DMS 273 (cell line): Measurements from ENCODE around the gene RAD51AP2.
A peak's percentile ranks its signal among the peaks of the same experiment; 100 is the strongest.
"Not testable (repeated sequence)": the region's sequence is repeated elsewhere in the genome, so short reads cannot be mapped to it uniquely, and the experiment has no call there.

Experiments used
- DNase-seq: peaks from one replicate; lab custom pipeline; 2025; ENCODE audit not compliant: unreplicated experiment; lab: John Stamatoyannopoulos, UW

RAD51AP2 gene

GRCh38 chr2:17538022-17538843, 20.0 kb upstream of the RAD51AP2 start:
- DNase-seq: no peak

GRCh38 chr2:17536416-17536815, 18.2 kb upstream of the RAD51AP2 start:
- DNase-seq: no peak

- no peak for DNase-seq
Measured at GRCh38 chr2:17533546-17533945, 15.3 kb upstream of the RAD51AP2 start.

GRCh38 chr2:17529771-17530170, 11.5 kb upstream of the RAD51AP2 start:
- DNase-seq: no peak

- DNase-seq: no peak
Measured at GRCh38 chr2:17522303-17522702, 4.1 kb upstream of the RAD51AP2 start.

- DNase-seq: no peak
Measured at GRCh38 chr2:17521621-17522020, 3.4 kb upstream of the RAD51AP2 start.

- DNase-seq: peak; percentile 22
Measured at GRCh38 chr2:17520761-17521160, 2.5 kb upstream of the RAD51AP2 start.

- DNase-seq: no peak
Measured at GRCh38 chr2:17519486-17519885, 1.2 kb upstream of the RAD51AP2 start.

GRCh38 chr2:17517481-17518211, 594 bp downstream of the RAD51AP2 start:
- DNase-seq: no peak

GRCh38 chr2:17515652-17516051, 2.6 kb downstream of the RAD51AP2 start:
- no peak for DNase-seq

GRCh38 chr2:17506736-17507616, 11.3 kb downstream of the RAD51AP2 start:
- DNase-seq: no peak

GRCh38 chr2:17497718-17498117, 20.5 kb downstream of the RAD51AP2 start:
- no peak for DNase-seq

- DNase-seq: no peak
Measured at GRCh38 chr2:17495590-17495989, 22.6 kb downstream of the RAD51AP2 start.

GRCh38 chr2:17490165-17490564, 28.1 kb downstream of the RAD51AP2 start:
- not testable (repeated sequence) for DNase-seq

- not testable (repeated sequence) for DNase-seq
Measured at GRCh38 chr2:17488610-17489009, 29.6 kb downstream of the RAD51AP2 start.

- DNase-seq: no peak
Measured at GRCh38 chr2:17483496-17483895, 34.7 kb downstream of the RAD51AP2 start.

- DNase-seq: no peak
Measured at GRCh38 chr2:17482651-17483050, 35.6 kb downstream of the RAD51AP2 start.

GRCh38 chr2:17479875-17480274, 38.4 kb downstream of the RAD51AP2 start:
- no peak for DNase-seq

- DNase-seq: no peak
Measured at GRCh38 chr2:17476830-17477229, 41.4 kb downstream of the RAD51AP2 start.

GRCh38 chr2:17476064-17476463, 42.2 kb downstream of the RAD51AP2 start:
- no peak for DNase-seq

- no peak for DNase-seq
Measured at GRCh38 chr2:17475286-17475685, 43.0 kb downstream of the RAD51AP2 start.
